T47D (cell line): ENCODE results near the gene TRAPPC2L.
"Not testable (repeated sequence)": the region's sequence is repeated elsewhere in the genome, so short reads cannot be mapped to it uniquely, and the experiment has no call there.

Experiments
- DNase-seq, 2 experiments: peaks; one replicate each; pipeline versions ENCODE4 v3.0.0 to v3.0.0-alpha.2; 2011 to 2012; ENCODE audit warnings: low read depth in 1 of 2, low spot score in 1 of 2
- JUND ChIP-seq: IDR thresholded peaks from 2 replicates; pipeline ENCODE4 v1.6.1; 2012; ENCODE audit warnings: low read depth
- in situ Hi-C: cut with HindIII; loops from 2 replicates; pipeline ENCODE4 v1.10.0; 2016; ENCODE audit warnings: low sequenced_read_pairs, low pct_unique_long_range_greater_than_20kb

TRAPPC2L gene

GRCh38 chr16:88813269-88814143 is 43.4 kb upstream of the TRAPPC2L start:
- DNase-seq = peak in 1 of 2 experiments; percentile 54
- in situ Hi-C loops = no loop called here
- no peak for TF ChIP-seq JUND

GRCh38 chr16:88814144-88814502 is 42.8 kb upstream of the TRAPPC2L start:
- no peak for DNase-seq
- in situ Hi-C loops = no loop called here
- no peak for TF ChIP-seq JUND

- in situ Hi-C loops = no loop called here
- TF ChIP-seq JUND = no peak
- DNase-seq = no peak
Observed at GRCh38 chr16:88815227-88815626, 41.7 kb upstream of the TRAPPC2L start.

GRCh38 chr16:88815901-88816589 is 40.9 kb upstream of the TRAPPC2L start:
- no peak for TF ChIP-seq JUND
- in situ Hi-C loops = no loop called here
- DNase-seq = peak in 1 of 2 experiments; percentile 71

- in situ Hi-C loops = no loop called here
- TF ChIP-seq JUND = no peak
- DNase-seq = no peak
Observed at GRCh38 chr16:88816736-88817535, 40.0 kb upstream of the TRAPPC2L start.

- no peak for TF ChIP-seq JUND
- in situ Hi-C loops = no loop called here
- no peak for DNase-seq
Observed at GRCh38 chr16:88817785-88818574, 38.9 kb upstream of the TRAPPC2L start.

GRCh38 chr16:88818575-88818874 is 38.4 kb upstream of the TRAPPC2L start:
- no peak for DNase-seq
- no peak for TF ChIP-seq JUND
- in situ Hi-C loops = no loop called here

GRCh38 chr16:88819126-88819525 is 37.8 kb upstream of the TRAPPC2L start:
- in situ Hi-C loops = no loop called here
- TF ChIP-seq JUND = no peak
- no peak for DNase-seq

- DNase-seq = no peak
- no peak for TF ChIP-seq JUND
- in situ Hi-C loops = no loop called here
Observed at GRCh38 chr16:88820385-88821025, 36.4 kb upstream of the TRAPPC2L start.

GRCh38 chr16:88821168-88821850 is 35.6 kb upstream of the TRAPPC2L start:
- no peak for TF ChIP-seq JUND
- DNase-seq = no peak
- in situ Hi-C loops = no loop called here

GRCh38 chr16:88822281-88823040 is 34.5 kb upstream of the TRAPPC2L start:
- DNase-seq = no peak
- in situ Hi-C loops = no loop called here
- TF ChIP-seq JUND = no peak

- in situ Hi-C loops, DNase-seq: not testable (repeated sequence)
Observed at GRCh38 chr16:88823646-88824045, 33.3 kb upstream of the TRAPPC2L start.
